HepG2 (cell line): ENCODE data around the gene INHBC. TPM values are rescaled to one million over a fixed set of nuclear protein-coding genes. Genes with fewer than 3 reads are reported as not detected.

Source experiments
- ATF1 ChIP-seq: IDR thresholded peaks from 2 replicates; pipeline ENCODE4 v1.6.1; 2016; ENCODE audit warnings: mild to moderate bottlenecking, control low read depth
- ATRX ChIP-seq: sonication (generic); formaldehyde crosslinking; IDR thresholded peaks from 2 replicates; pipeline ENCODE4 v1.4.0; 2020; ENCODE audit warnings: missing genetic modification reagents, borderline replicate concordance
- MIXL1 ChIP-seq: IDR thresholded peaks from 2 replicates; pipeline ENCODE4 v1.6.1; 2016
- MTF1 ChIP-seq: sonication (generic); formaldehyde crosslinking; IDR thresholded peaks from 2 replicates; pipeline ENCODE4 v1.5.0; 2020; ENCODE audit warnings: missing genetic modification reagents
- NBN ChIP-seq: fragments of 450-650 bp; conservative IDR thresholded peaks from 2 replicates; pipeline ENCODE4 v1.6.1; 2017
- PHB2 ChIP-seq: fragments of 450-650 bp; IDR thresholded peaks from 2 replicates; pipeline ENCODE4 v1.6.1; 2018; ENCODE audit not compliant: partially characterized antibody
- POLR2A ChIP-seq, 2 experiments: IDR thresholded peaks; 2 replicates each; pipeline ENCODE4 v1.6.1; 2011; ENCODE audit warnings: low read depth in 2 of 2, low read length in 2 of 2, mild to moderate bottlenecking in 1 of 2, moderate library complexity in 1 of 2; ENCODE audit not compliant: insufficient read depth in 1 of 2
- POLR2G ChIP-seq: fragments of 200-400 bp; formaldehyde crosslinking; IDR thresholded peaks from 2 replicates; pipeline ENCODE4 v1.6.1; 2018; ENCODE audit warnings: mild to moderate bottlenecking, low read depth, low read length, moderate library complexity
- SIN3A ChIP-seq: IDR thresholded peaks from 2 replicates; pipeline ENCODE4 v1.6.1; 2011; ENCODE audit warnings: low read depth, mild to moderate bottlenecking, control low read depth, low read length, borderline replicate concordance
- SRY ChIP-seq: sonication (generic); formaldehyde crosslinking; IDR thresholded peaks from 2 replicates; pipeline ENCODE4 v1.8.0; 2022; ENCODE audit warnings: mild to moderate bottlenecking, missing genetic modification reagents
- TBX2 ChIP-seq: sonication (generic); formaldehyde crosslinking; IDR thresholded peaks from 2 replicates; pipeline ENCODE4 v1.5.0; 2020; ENCODE audit warnings: missing genetic modification reagents, mild to moderate bottlenecking, borderline replicate concordance
- YEATS4 ChIP-seq: sonication (generic); formaldehyde crosslinking; IDR thresholded peaks from 2 replicates; pipeline ENCODE4 v1.4.0; 2020; ENCODE audit warnings: missing genetic modification reagents, borderline replicate concordance
- ZBTB10 ChIP-seq: sonication (generic); formaldehyde crosslinking; IDR thresholded peaks from 2 replicates; pipeline ENCODE4 v1.4.0; 2020; ENCODE audit warnings: missing genetic modification reagents, borderline replicate concordance
- ZMYM3 ChIP-seq: sonication (generic); formaldehyde crosslinking; IDR thresholded peaks from 2 replicates; pipeline ENCODE4 v1.5.1; 2020; ENCODE audit warnings: mild to moderate bottlenecking, missing genetic modification reagents
- ZNF180 ChIP-seq: sonication (generic); formaldehyde crosslinking; IDR thresholded peaks from 2 replicates; pipeline ENCODE4 v1.4.0; 2020; ENCODE audit warnings: low read depth, missing genetic modification reagents, borderline replicate concordance
- ZNF317 ChIP-seq: sonication (generic); formaldehyde crosslinking; IDR thresholded peaks from 2 replicates; pipeline ENCODE4 v1.5.0; 2020; ENCODE audit warnings: mild to moderate bottlenecking, missing genetic modification reagents
- ZNF367 ChIP-seq: sonication (generic); formaldehyde crosslinking; IDR thresholded peaks from 2 replicates; pipeline ENCODE4 v1.4.0; 2020; ENCODE audit warnings: missing genetic modification reagents, borderline replicate concordance
- ZNF503 ChIP-seq: sonication (generic); formaldehyde crosslinking; IDR thresholded peaks from 2 replicates; pipeline ENCODE4 v1.4.0; 2020; ENCODE audit warnings: missing genetic modification reagents
- ZNF574 ChIP-seq: sonication (generic); formaldehyde crosslinking; IDR thresholded peaks from 2 replicates; pipeline ENCODE4 v1.4.0; 2020; ENCODE audit warnings: missing genetic modification reagents
- ZNF7 ChIP-seq: IDR thresholded peaks from 2 replicates; pipeline ENCODE4 v1.6.1; 2016; ENCODE audit warnings: missing biosample characterization, missing genetic modification reagents
- ZNF770 ChIP-seq: sonication (generic); formaldehyde crosslinking; IDR thresholded peaks from 2 replicates; pipeline ENCODE4 v1.5.0; 2020; ENCODE audit warnings: mild to moderate bottlenecking, missing genetic modification reagents
- ZNF878 ChIP-seq: sonication (generic); formaldehyde crosslinking; IDR thresholded peaks from 2 replicates; pipeline ENCODE4 v1.8.1; 2023; ENCODE audit warnings: mild to moderate bottlenecking, missing genetic modification reagents, moderate library complexity
- polyA plus RNA-seq, 8 experiments: library from polyadenylated mRNA; depleted of rRNA in 3 of 8; stranded (reverse) in 7 of 8; unstranded in 1 of 8; fragments of >200 nt; fragmentation: Illumina TruSeq in 4 of 8; extraction: Trizol in 4 of 8; gene quantifications; 2 replicates each; pipeline versions ENCODE4 v1.2.1 to v1.2.3, GENCODE V29; 2011 to 2016; ENCODE audit warnings: low read depth in 4 of 8, missing spikeins in 1 of 8, mixed read lengths in 1 of 8; ENCODE audit not compliant: insufficient read depth in 1 of 8
- total RNA-seq, 5 experiments: library from RNA; depleted of rRNA; stranded (reverse); fragments of >200 nt; fragmentation: Illumina TruSeq; extraction: Trizol; gene quantifications; 2 replicates each; pipeline ENCODE4 v1.2.3, GENCODE V29; 2016; ENCODE audit warnings: low read depth in 1 of 5

The INHBC gene
- total and polyA plus RNA-seq, 2 of the 13 experiments (the other 11 are each of a cell fraction or from before 2014, with no cell fraction given) = 1.8 to 13.8 TPM

GRCh38 chr12:57430931-57431566, 3.5 kb upstream of the INHBC start, which contains the start of gene R3HDM2 (continued):
- TF ChIP-seq ZNF770 (CRISPR knock-in tag) = peak; percentile 47; the same call in 1 of the 2 replicates
- peak; percentile 85; the same call in 1 of the 2 replicates for TF ChIP-seq SRY (CRISPR knock-in tag)
- 0 out of 2 replicates have a peak, but pooled peaks have one; percentile 36 for TF ChIP-seq ZNF317 (CRISPR knock-in tag)
- peak; percentile 87 for TF ChIP-seq ZNF574 (CRISPR knock-in tag)
- TF ChIP-seq YEATS4 (CRISPR knock-in tag) = peak; percentile 79; the same call in 1 of the 2 replicates
- peak; percentile 49; the same call in 1 of the 2 replicates for TF ChIP-seq ZBTB10
- peak; percentile 22; the same call in 1 of the 2 replicates for TF ChIP-seq ZMYM3
- TF ChIP-seq ATRX (CRISPR knock-in tag) = no peak
- no peak for TF ChIP-seq PHB2
- TF ChIP-seq ZNF180 (CRISPR knock-in tag) = no peak
- TF ChIP-seq TBX2 = peak; percentile 80
- TF ChIP-seq MTF1 (CRISPR knock-in tag) = no peak
- no peak for TF ChIP-seq ZNF367
- TF ChIP-seq SIN3A = 0 out of 2 replicates have a peak, but pooled peaks have one; percentile 25
- peak; percentile 92 for TF ChIP-seq POLR2G
- TF ChIP-seq ZNF503 (CRISPR knock-in tag) = peak; percentile 59; the same call in 1 of the 2 replicates
- no peak for TF ChIP-seq ZNF878 (CRISPR knock-in tag)
- TF ChIP-seq MIXL1 = peak; percentile 36; the same call in 1 of the 2 replicates
- peak; percentile 84 for TF ChIP-seq ATF1 (CRISPR knock-in tag)
- TF ChIP-seq ZNF7 (CRISPR knock-in tag) = no peak
- TF ChIP-seq POLR2A (IDR thresholded peaks at IDR 0.05; ENCODE audit: insufficient read depth in 1 of 2, low read depth in 2 of 2, low read length in 2 of 2) = peak; percentile 79 to 88
- no peak for TF ChIP-seq NBN
